C4-2B (cell line): Measurements from ENCODE around the gene CASR.

Experiments used
- H3K27ac ChIP-seq: fragments of 450-650 bp; 2 replicates; pipeline ENCODE4 v1.5.1; 2017
- ZFX ChIP-seq: fragments of 450-650 bp; IDR thresholded peaks from 2 replicates; pipeline ENCODE4 v1.6.1; 2017
- TF ChIP-seq, protein P1 (sequence below): fragments of 450-650 bp; conservative IDR thresholded peaks from 2 replicates; pipeline ENCODE4 v1.5.1; 2017; ENCODE audit warnings: mild to moderate bottlenecking

The CASR gene

DNA sequence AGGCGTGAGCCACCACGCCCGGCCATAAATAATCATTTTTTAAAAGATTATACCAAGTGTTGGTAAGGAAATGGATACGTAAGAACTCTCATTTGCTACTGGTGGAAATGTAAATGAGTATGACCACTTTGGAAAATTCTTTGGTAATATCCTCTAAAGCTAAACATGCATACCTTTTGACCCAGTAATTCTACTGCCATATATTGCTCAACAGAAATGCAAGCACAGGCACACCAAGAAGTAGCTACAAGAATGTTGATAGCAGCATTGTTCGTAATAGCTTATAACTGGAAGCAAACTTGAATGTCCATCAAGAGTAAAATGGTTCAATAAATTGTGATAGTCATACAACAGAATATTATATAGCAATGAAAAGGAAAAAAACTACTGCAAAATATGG, 4.8 kb upstream of the CASR start:
- H3K27ac ChIP-seq: no peak overlapping the region
- TF ChIP-seq, protein P1, sequence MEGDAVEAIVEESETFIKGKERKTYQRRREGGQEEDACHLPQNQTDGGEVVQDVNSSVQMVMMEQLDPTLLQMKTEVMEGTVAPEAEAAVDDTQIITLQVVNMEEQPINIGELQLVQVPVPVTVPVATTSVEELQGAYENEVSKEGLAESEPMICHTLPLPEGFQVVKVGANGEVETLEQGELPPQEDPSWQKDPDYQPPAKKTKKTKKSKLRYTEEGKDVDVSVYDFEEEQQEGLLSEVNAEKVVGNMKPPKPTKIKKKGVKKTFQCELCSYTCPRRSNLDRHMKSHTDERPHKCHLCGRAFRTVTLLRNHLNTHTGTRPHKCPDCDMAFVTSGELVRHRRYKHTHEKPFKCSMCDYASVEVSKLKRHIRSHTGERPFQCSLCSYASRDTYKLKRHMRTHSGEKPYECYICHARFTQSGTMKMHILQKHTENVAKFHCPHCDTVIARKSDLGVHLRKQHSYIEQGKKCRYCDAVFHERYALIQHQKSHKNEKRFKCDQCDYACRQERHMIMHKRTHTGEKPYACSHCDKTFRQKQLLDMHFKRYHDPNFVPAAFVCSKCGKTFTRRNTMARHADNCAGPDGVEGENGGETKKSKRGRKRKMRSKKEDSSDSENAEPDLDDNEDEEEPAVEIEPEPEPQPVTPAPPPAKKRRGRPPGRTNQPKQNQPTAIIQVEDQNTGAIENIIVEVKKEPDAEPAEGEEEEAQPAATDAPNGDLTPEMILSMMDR: no peak
- TF ChIP-seq ZFX: no peak

DNA sequence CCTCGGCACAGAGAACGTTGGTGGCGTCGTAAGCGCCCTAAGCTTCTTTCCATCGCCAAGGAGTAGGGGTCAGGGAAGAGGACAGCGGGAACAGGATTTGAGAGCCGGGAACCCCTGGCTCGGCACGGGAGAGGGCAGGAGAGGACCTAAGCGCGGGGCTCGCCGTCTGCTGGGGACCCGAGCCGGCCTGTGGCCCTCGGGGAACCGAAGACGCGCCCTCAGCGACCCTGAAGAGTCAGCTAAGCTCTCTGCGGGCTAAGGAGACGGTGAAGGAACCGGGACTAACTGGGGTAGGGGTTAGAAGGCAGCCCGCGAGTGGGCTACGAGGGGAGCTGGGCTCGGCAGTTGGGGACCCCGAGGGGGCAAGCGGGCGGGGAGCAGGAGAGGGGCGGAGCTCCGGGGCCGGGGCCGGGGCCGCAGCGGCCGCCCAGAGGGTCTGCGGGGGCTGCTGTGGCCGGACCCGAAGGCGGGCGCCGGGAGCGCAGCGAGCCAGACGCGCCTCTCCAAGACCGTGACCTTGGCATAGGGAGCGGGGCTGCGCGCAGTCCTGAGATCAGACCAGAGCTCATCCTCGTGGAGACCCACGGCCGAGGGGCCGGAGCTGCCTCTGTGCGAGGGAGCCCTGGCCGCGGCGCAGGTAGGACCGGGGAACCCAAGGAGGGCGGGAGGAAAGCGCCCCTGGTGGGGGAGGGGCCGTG, 574 bp downstream of the CASR start:
- no peak for TF ChIP-seq ZFX
- TF ChIP-seq, protein P1: no peak
- H3K27ac ChIP-seq: no peak overlapping the region

DNA sequence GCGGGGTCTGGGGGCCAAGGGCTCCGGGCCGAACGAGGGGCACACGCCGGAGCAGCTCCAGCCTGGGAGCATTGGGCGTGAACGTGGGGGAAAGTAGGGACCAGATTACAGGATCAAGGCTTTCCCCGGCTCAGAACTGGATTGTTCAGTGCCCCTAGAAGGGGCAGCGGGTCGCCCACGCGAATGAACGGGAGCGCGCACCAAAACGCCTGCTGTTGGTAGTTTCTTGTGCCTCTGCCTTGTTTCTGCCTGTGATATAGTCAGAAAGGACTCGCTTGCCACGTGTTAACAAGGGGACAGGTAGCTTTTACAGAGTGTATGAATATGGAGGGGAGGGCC, 1.1 kb downstream of the CASR start:
- no peak for TF ChIP-seq ZFX
- TF ChIP-seq, protein P1: no peak
- no peak overlapping the region for H3K27ac ChIP-seq

DNA sequence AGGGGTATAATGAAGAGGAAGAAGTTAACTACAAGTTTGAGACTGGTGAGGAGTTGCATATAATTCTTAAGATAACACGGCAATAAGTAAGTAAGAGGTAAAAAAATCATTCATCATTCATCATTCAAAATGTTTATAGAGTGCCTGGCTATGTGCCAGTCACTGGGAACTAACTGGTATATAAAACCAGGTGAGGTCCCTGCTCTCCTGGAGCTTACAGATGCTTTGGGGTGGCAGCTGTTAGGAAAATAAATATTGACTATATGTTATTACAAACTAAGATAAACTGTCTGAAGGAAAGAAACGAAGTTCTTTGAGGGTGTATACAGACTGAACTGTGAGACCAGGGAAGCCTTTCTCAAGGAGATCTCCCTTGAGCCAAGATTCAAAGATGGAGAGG, 2.9 kb downstream of the CASR start:
- no peak overlapping the region for H3K27ac ChIP-seq
- TF ChIP-seq ZFX: no peak
- TF ChIP-seq, protein P1: no peak

DNA sequence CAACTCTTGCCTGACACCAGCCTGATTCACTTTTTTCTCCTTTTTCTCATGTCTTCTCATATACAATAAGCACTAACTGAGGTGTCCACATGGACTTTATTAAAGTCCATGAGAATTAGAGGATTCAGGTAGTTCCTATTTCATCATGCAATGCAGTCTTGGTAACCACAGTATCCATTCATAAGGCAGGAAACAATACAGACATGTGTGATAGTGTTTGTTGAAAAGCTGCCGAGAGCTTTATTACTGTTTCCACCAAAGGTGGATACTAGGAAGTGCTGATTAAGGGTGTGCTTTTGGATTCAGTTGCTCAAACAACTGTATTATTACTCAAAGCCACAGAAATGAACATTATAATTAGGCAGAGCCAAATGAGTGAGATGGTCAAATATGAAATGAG, 5.3 kb downstream of the CASR start:
- no peak overlapping the region for H3K27ac ChIP-seq
- TF ChIP-seq, protein P1: no peak
- TF ChIP-seq ZFX: no peak

DNA sequence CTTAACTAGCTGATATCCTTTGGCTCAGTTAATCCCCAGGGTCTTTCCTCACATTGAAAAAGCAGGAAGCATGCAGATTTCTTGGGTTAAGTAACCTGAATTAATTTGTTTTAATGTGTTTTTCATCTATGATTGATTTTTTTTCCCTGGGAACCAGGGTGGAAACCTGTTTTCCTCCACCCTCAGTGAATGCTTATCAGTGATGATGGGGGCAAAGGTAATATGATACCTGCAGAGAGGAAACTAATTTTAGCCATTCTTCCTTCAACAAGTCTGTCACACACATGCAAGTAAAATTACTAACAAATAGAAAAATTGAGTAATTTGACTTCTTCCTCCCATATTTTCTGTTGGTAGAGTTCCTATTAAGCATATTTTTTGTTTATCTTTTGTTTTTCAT, 5.9 kb downstream of the CASR start:
- no peak overlapping the region for H3K27ac ChIP-seq
- no peak for TF ChIP-seq ZFX
- TF ChIP-seq, protein P1: no peak

DNA sequence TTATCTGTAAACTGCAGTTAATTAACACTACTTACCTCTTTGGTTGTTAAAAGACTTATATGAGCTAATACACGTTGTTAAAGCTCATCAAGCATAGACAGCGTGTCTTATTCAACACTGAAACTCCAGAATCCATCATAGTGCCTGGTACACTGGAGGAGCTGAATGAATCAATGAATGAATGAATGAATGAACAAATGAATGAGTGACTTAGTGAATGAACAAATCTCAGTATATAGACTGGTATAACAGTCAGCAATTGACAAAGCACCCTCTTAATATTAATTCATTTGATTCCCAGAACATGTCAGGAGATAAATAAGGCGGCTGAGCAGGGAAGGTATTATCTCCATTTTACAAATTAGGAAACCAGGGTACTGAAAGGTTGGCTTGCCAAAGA, 7.1 kb downstream of the CASR start:
- no peak for TF ChIP-seq ZFX
- TF ChIP-seq, protein P1: no peak
- no peak overlapping the region for H3K27ac ChIP-seq
